Body of pancreas (tissue), 4 donors: Measurements from ENCODE around the gene KDM2A. TPM values are rescaled to one million over a fixed set of nuclear protein-coding genes. Genes with fewer than 3 reads are reported as not detected.

Source experiments
- ATAC-seq: fragments of 150-250 bp; one replicate; pipeline ENCODE4 v1.9.1; 2016
- DNase-seq, 4 donors: peaks; one replicate each; pipeline ENCODE4 v3.0.0-alpha.2; 2019
- H3K27ac ChIP-seq, 4 donors: fragments of 200-600 bp; sonication (generic); 1 replicate in 3 of 4; 2 replicates in 1 of 4; pipeline versions ENCODE4 v1.5.1 to v1.6.1; 2016 to 2019; ENCODE audit warnings: mild to moderate bottlenecking in 1 of 4, mixed read lengths in 1 of 4, moderate library complexity in 1 of 4
- H3K27me3 ChIP-seq, 2 donors: fragments of 200-600 bp; sonication (generic); one replicate each; pipeline ENCODE4 v1.6.0; 2016; ENCODE audit warnings: mild to moderate bottlenecking in 1 of 2
- H3K36me3 ChIP-seq, 2 donors: fragments of 200-600 bp; sonication (generic); replicated peaks in 1 of 2; 2 replicates each; pipeline ENCODE4 v1.5.1; 2016; ENCODE audit warnings: low read depth in 2 of 2; ENCODE audit not compliant: insufficient read depth in 1 of 2
- H3K4me1 ChIP-seq: fragments of 200-600 bp; sonication (generic); one replicate; pipeline ENCODE4 v1.6.0; 2016
- H3K4me3 ChIP-seq, 2 donors: fragments of 200-600 bp; sonication (generic); 1 replicate in 1 of 2; 2 replicates in 1 of 2; pipeline ENCODE4 v1.5.1; 2016 to 2019
- H3K9me3 ChIP-seq, 3 donors: fragments of 200-600 bp; sonication (generic); 1 replicate in 2 of 3; 2 replicates in 1 of 3; pipeline ENCODE4 v1.5.1; 2016
- POLR2A ChIP-seq, 3 donors: fragments of 450-650 bp; IDR thresholded peaks; one replicate each; pipeline ENCODE4 v1.6.1; 2016; ENCODE audit warnings: antibody characterized with exemption in 3 of 3, mild to moderate bottlenecking in 2 of 3
- WGBS, 2 donors: methylation state at CpG; one replicate each; pipeline ENCODE4 v1.1.5; 2017; 5-methylcytosine and 5-hydroxymethylcytosine counted together
- intact Hi-C: fragments of 100-400 bp; cut with DNase I; formaldehyde crosslinking; loops from one replicate; pipeline ENCODE4 v1.15.1; 2023
- total RNA-seq, 2 donors: library from RNA; depleted of rRNA; stranded (reverse); fragments of >200 nt; gene quantifications; one replicate each; pipeline ENCODE4 v1.1.0, GENCODE V29; 2016
- TF ChIP-seq, protein P1 (sequence below), 7 experiments: fragments of 450-650 bp in 4 of 7; fragments of 200-600 bp in 3 of 7; sonication (generic) in 3 of 7; IDR thresholded peaks; one replicate each; pipeline ENCODE4 v1.5.1; 2016 to 2019; ENCODE audit warnings: antibody characterized with exemption in 7 of 7

Gene KDM2A
- total RNA-seq, 2 donors from 2014 or later = 26.5 to 29.0 TPM

DNA sequence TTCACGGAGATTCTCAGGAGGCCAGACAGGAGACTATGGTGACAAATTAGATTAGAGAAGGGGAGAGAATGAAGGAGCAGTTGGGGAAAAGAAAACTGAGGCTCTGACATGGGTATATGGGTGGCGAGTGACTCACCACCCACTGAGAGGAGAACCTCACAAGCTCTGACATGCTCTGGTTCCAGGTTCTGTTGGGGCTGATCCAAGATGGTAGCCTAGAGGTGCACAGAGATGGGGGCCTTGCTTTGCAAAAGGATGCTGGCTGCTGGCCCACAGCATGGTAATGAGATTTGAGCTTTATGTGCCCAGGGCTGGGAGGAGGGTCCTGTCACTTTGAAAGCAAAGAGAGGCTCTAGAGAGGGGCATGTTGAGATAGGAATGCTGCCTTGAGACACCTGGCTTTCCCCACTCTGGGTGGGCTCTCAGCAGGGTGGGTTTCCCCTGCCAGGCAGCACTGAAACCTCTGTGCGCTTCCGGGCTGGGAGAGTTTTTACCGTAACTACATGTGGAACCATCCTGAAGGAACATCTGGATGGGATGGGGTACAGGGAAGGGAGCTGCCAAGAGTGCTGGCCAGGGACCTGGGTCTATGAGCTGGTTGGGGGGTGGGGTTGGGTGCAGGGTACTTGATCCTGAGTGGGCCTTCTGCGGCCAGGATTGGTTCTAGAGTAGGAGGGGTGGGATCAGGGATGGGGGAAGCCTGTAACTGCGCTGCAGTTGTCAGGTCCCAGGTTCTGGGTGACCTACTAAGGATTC, 146.0 kb downstream of the KDM2A start:
- intact Hi-C loops = loop anchor here (5.0 kb wide), 1 partner anchor 122 kb away; no protein-coding TSS in a partner anchor

DNA sequence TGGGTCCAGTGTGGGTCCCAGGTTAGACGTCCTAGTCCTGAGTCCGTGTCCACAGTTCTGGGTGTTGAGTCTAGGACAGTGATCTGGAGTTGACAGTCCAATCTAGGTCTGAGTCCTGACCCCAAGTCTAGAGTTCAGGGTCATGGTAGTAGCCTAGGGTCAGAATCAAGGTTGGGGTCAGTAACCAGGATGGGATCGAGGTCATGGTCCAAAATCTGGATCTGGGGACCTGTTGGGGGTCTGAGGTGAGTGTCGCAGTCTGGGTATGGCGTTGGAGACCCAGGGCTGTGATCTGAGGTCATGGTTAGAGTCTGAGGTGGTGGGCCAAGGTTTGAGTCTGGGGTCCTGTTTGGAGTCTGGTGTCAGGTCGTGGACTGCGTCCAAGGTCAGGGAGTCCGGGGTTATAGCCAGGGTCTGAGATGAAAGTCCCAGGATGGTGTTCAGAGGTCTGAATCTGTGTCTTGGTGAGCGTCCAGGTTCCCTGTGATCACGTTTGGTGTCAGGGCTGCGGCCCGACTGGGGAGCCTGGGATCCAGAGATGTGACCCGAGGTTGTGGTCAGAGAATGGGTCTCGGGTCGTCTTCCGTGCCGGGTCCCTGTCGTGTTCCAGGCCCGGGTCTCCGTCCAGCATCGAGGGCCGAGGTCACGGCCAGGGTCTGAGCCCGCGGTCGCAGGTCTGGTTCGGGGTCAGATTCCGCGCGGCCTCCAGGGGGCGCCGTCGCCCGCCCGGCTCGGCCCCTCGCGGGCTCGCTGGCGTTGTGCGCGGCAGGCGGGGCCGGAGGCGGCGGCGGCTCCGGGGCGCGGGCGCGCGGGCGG, 146.8 kb downstream of the KDM2A start:
- TF ChIP-seq, protein P1, sequence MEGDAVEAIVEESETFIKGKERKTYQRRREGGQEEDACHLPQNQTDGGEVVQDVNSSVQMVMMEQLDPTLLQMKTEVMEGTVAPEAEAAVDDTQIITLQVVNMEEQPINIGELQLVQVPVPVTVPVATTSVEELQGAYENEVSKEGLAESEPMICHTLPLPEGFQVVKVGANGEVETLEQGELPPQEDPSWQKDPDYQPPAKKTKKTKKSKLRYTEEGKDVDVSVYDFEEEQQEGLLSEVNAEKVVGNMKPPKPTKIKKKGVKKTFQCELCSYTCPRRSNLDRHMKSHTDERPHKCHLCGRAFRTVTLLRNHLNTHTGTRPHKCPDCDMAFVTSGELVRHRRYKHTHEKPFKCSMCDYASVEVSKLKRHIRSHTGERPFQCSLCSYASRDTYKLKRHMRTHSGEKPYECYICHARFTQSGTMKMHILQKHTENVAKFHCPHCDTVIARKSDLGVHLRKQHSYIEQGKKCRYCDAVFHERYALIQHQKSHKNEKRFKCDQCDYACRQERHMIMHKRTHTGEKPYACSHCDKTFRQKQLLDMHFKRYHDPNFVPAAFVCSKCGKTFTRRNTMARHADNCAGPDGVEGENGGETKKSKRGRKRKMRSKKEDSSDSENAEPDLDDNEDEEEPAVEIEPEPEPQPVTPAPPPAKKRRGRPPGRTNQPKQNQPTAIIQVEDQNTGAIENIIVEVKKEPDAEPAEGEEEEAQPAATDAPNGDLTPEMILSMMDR (IDR thresholded peaks at IDR 0.05) = peak; percentile 50 to 95 (median 75)
- no peak for TF ChIP-seq POLR2A (IDR thresholded peaks at IDR 0.05)
- intact Hi-C loops = no loop called here
- ATAC-seq (peak; percentile 82), DNase-seq (peak; percentile 72 to 83 (median 79))
- Histone ChIP-seq H3K4me3 (no peak overlapping the region), H3K36me3 (no peaks in the 10 kb centered on the region), H3K27ac (peak overlapping the region; percentile 56 to 67 (median 58)), H3K4me1 (peaks cover 60% of the 10 kb centered on the region), H3K9me3 (no peaks in the 10 kb centered on the region), H3K27me3 (no peaks in the 10 kb centered on the region)
- WGBS, 2 donors = 9 to 46% methylated on average over 8 to 51 of the region's 54 CpGs

More for the DNA sequence above, 146.0 kb downstream of the KDM2A start:
- no peaks in the 10 kb centered on the region for H3K27me3 ChIP-seq
- no peaks in the 10 kb centered on the region for H3K36me3 ChIP-seq
- 81 to 84% methylated on average over 5 to 7 of the region's 7 CpGs for WGBS, 2 donors
- ATAC-seq = no peak
- DNase-seq = peak in 1 of 4 donors; percentile 11
- H3K9me3 ChIP-seq = no peaks in the 10 kb centered on the region
- H3K4me3 ChIP-seq = no peak overlapping the region
- no peak overlapping the region for H3K27ac ChIP-seq
- H3K4me1 ChIP-seq = peaks cover 53% of the 10 kb centered on the region
- TF ChIP-seq, protein P1 (IDR thresholded peaks at IDR 0.05) = no peak
- no peak for TF ChIP-seq POLR2A (IDR thresholded peaks at IDR 0.05)

DNA sequence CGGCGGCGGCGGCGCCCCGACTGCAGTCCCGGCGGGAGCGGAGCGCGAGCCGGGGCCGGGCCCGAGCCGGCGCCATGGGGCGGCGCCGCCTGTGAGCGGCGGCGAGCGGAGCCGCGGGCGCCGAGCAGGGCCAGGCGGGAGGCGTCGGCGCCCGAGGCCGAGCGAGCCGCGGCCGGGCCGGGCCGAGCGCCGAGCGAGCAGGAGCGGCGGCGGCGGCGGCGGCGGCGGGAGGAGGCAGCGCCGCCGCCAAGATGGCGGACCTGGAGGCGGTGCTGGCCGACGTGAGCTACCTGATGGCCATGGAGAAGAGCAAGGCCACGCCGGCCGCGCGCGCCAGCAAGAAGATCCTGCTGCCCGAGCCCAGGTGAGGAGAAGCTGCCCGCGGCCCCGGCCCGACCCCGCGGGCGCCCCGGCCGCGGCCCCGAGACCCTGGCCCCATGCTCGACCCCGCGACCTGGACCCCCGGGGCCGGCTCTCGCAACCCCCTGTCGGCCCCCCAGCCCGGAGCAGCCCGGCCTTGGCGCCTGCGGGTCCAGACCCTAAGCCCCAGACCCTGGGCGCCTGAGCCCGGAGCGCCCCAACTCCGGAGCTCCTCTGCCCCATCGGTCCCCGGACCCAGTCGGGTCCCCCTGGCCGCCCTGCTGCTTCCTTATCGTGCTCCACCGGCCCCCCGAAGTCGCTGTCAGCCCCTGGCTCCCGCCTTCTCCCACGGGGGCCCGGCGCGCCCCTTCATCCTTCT, 147.6 kb downstream of the KDM2A start, which contains the start of gene GRK2:
GRK2 (plus strand) TSS at position 25 of the 739 bp plus-strand sequence; CDS start at position 252, 227 bp downstream.
- TF ChIP-seq, protein P1 (IDR thresholded peaks at IDR 0.05) = no peak
- TF ChIP-seq POLR2A (IDR thresholded peaks at IDR 0.05) = no peak
- 0 to 1% methylated on average over 12 to 46 of the region's 103 CpGs for WGBS, 2 donors
- Histone ChIP-seq H3K4me1 (peaks cover 61% of the 10 kb centered on the region), H3K27me3 (no peaks in the 10 kb centered on the region), H3K4me3 (peak within 1 kb of the TSS; percentile 68 to 73), H3K27ac (peak within 1 kb of the TSS; percentile 57 to 84 (median 80)), H3K36me3 (no peaks in the 10 kb centered on the region), H3K9me3 (no peaks in the 10 kb centered on the region)
- intact Hi-C loops = no loop called here
- DNase-seq = peak; percentile 53 to 62 (median 58)
- peak; percentile 55 for ATAC-seq

DNA sequence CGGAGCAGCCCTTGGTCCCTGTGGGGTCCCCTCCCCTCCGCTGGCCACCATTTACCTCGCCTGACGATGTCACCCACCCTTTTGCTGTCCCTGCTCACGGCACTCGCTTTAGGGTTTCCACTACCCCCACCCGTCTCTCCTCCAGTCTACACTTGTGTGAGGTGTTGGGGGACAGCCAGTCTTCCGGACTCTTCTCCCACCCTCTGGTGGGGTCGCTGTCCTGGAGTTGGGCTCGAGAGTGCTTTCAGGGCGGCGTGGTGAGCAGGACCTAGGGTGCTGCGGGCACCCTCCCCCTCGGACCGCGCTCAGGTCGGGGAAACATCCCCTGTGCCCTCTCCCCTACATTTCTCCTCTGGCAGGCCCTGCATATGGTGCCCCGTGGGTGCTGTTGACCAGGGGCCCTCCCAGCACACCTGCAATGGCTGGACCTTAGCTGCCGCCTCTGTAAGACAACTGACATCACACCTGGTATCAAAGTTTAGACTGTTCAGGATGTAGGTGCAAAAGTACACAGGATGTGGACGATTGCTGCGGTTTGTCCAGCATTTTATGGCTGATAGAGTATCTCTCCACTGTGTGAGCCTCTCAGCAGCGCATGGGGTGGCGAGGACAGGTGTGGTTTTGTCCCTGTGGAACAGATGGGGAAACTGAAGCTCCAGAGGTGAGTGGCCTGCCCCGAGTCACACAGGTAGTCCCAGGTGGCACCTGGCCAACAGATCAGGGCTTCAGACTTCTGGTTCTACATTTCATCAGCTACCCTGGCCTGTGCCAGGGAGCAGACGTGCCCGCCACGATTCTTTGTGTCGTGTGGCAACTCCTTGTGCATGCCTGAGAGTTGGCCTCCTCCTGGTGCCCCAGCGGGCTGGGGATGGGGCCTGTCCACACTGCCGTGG, 148.4 kb downstream of the KDM2A start:
- peak overlapping the region; percentile 37 to 84 (median 80) for H3K27ac ChIP-seq
- no peaks in the 10 kb centered on the region for H3K36me3 ChIP-seq
- intact Hi-C loops = no loop called here
- peaks cover 66% of the 10 kb centered on the region for H3K4me1 ChIP-seq
- H3K27me3 ChIP-seq = no peaks in the 10 kb centered on the region
- ATAC-seq (no peak), DNase-seq (peak; percentile 62 to 76 (median 68))
- TF ChIP-seq, protein P1 (IDR thresholded peaks at IDR 0.05) = no peak
- peak in 1 of 3 donors; percentile 11 for TF ChIP-seq POLR2A (IDR thresholded peaks at IDR 0.05)
- H3K9me3 ChIP-seq = no peaks in the 10 kb centered on the region
- WGBS, 2 donors = 9 to 14% methylated on average over 19 to 30 of the region's 30 CpGs
- peak overlapping the region; percentile 68 to 73 for H3K4me3 ChIP-seq
